Tibial nerve (tissue), 4 donors: ENCODE data around the gene AP2B1. TPM values are rescaled to one million over a fixed set of nuclear protein-coding genes. Genes with fewer than 3 reads are reported as not detected.
"Not testable (repeated sequence)": the region's sequence is repeated elsewhere in the genome, so short reads cannot be mapped to it uniquely, and the experiment has no call there.

Experiments
- DNase-seq, 2 donors: peaks; one replicate each; pipeline ENCODE4 v3.0.0-alpha.2; 2019; ENCODE audit warnings: low spot score in 2 of 2
- H3K27ac ChIP-seq, 4 donors: fragments of 200-600 bp; sonication (generic) in 3 of 4; one replicate each; pipeline ENCODE4 v1.5.1; 2017 to 2019; ENCODE audit warnings: mild to moderate bottlenecking in 1 of 4
- H3K27me3 ChIP-seq, 2 donors: fragments of 200-600 bp; sonication (generic) in 1 of 2; one replicate each; pipeline versions ENCODE4 v1.5.1 to v1.6.0; 2017 to 2019
- H3K36me3 ChIP-seq, 3 donors: fragments of 200-600 bp; sonication (generic); one replicate each; pipeline ENCODE4 v1.5.1; 2018 to 2019
- H3K4me1 ChIP-seq, 4 donors: fragments of 200-600 bp; sonication (generic) in 3 of 4; one replicate each; pipeline ENCODE4 v1.5.1; 2017 to 2019
- H3K4me3 ChIP-seq, 4 donors: fragments of 200-600 bp; sonication (generic) in 3 of 4; one replicate each; pipeline ENCODE4 v1.5.1; 2017 to 2019; ENCODE audit warnings: mild to moderate bottlenecking in 1 of 4, moderate library complexity in 1 of 4
- H3K9me3 ChIP-seq, 4 donors: fragments of 200-600 bp; sonication (generic) in 3 of 4; one replicate each; pipeline ENCODE4 v1.5.1; 2017 to 2019
- CTCF ChIP-seq, 5 experiments: fragments of 200-600 bp in 3 of 5; fragments of 450-650 bp in 2 of 5; sonication (generic) in 3 of 5; IDR thresholded peaks; one replicate each; pipeline ENCODE4 v1.5.1; 2016 to 2019; ENCODE audit warnings: antibody characterized with exemption in 5 of 5, mild to moderate bottlenecking in 3 of 5, moderate library complexity in 2 of 5
- EP300 ChIP-seq, 2 donors: sonication (generic); formaldehyde crosslinking; IDR thresholded peaks; one replicate each; pipeline ENCODE4 v1.6.1; 2017; ENCODE audit warnings: antibody characterized with exemption in 2 of 2, mild to moderate bottlenecking in 1 of 2
- POLR2A ChIP-seq, 2 donors: fragments of 450-650 bp; IDR thresholded peaks; one replicate each; pipeline ENCODE4 v1.6.1; 2017; ENCODE audit warnings: antibody characterized with exemption in 2 of 2, mild to moderate bottlenecking in 2 of 2, moderate library complexity in 2 of 2
- WGBS, 2 donors: methylation state at CpG; one replicate each; pipeline ENCODE4 v1.1.5; 2018; 5-methylcytosine and 5-hydroxymethylcytosine counted together
- total RNA-seq, 4 donors: library from RNA; depleted of rRNA; stranded (reverse); fragments of >200 nt; gene quantifications; one replicate each; pipeline ENCODE4 v1.1.0, GENCODE V29; 2016

Gene AP2B1
- total RNA-seq, 4 donors from 2014 or later: 59.9 to 77.7 (median 62.0) TPM

DNA sequence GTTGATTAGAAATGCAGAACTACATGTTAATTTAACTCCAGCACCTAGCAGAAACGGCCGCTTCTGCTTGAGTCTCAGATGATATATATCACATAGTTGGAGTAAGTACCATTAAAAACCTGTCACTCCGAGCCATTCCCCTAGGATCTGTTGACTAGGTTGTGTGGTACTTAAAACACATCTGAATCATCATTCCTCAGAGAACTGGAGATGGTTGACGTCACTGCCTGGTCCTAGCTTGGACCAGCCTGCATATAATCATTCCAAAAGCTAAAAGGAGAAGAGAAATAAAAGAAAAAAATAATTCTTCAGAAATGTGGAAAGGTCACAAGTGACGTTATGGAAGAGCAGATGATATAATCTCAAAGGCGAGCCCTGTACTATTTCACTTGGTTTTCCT, 113.0 kb downstream of the AP2B1 start:
- Histone ChIP-seq H3K4me1 (no peaks in the 10 kb centered on the region), H3K36me3 (peaks cover 0 to 33% (median 0%) of the 10 kb centered on the region in 3 donors), H3K4me3 (no peak overlapping the region), H3K27me3 (no peaks in the 10 kb centered on the region), H3K9me3 (no peaks in the 10 kb centered on the region), H3K27ac (no peak overlapping the region)
- DNase-seq: no peak
- no peak for TF ChIP-seq POLR2A (IDR thresholded peaks at IDR 0.05)
- TF ChIP-seq CTCF (IDR thresholded peaks at IDR 0.05): no peak
- no peak for TF ChIP-seq EP300 (IDR thresholded peaks at IDR 0.05)
- WGBS, 2 donors: 79 to 90% methylated on average over 6 of the region's 6 CpGs

DNA sequence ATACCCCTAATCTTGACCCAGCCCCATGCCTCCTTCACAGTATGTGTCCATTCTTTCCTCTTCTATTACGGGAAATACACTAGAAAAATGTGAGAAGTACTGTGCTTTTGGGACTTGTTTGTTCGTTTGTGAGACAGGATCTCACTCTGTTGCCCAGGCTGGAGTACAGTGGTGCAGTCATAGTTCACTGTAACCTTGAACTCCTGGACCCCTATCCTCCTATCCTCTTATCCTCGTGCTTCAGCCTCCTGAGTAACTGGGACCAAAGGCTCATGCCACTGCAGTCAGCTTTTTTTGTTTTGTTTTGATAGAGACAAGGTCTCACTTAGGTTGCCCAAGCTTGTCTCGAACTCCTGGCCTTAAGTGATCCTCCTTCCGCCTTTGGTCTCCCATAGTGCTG, 114.4 kb downstream of the AP2B1 start:
- WGBS, 2 donors: 85 to 86% methylated on average over 5 of the region's 5 CpGs
- Histone ChIP-seq H3K9me3 (no peaks in the 10 kb centered on the region), H3K27ac (no peak overlapping the region), H3K36me3 (peaks cover 0 to 20% (median 0%) of the 10 kb centered on the region in 3 donors), H3K4me3 (no peak overlapping the region), H3K4me1 (no peaks in the 10 kb centered on the region), H3K27me3 (no peaks in the 10 kb centered on the region)
- no peak for DNase-seq
- TF ChIP-seq POLR2A (IDR thresholded peaks at IDR 0.05) (no peak), EP300 (IDR thresholded peaks at IDR 0.05) (no peak), CTCF (IDR thresholded peaks at IDR 0.05) (no peak)

- 96 to 98% methylated on average over 2 of the region's 2 CpGs for WGBS, 2 donors
- H3K27me3 ChIP-seq, H3K27ac ChIP-seq, H3K4me1 ChIP-seq, H3K9me3 ChIP-seq, DNase-seq, H3K4me3 ChIP-seq: not testable (repeated sequence)
- peaks cover 0 to 16% (median 0%) of the 10 kb centered on the region in 3 donors for H3K36me3 ChIP-seq
Observed at GRCh38 chr17:35703308-35703707, 116.2 kb downstream of the AP2B1 start.

GRCh38 chr17:35705230-35705629, 118.1 kb downstream of the AP2B1 start:
- TF ChIP-seq POLR2A (IDR thresholded peaks at IDR 0.05) (no peak), CTCF (IDR thresholded peaks at IDR 0.05) (no peak), EP300 (IDR thresholded peaks at IDR 0.05) (no peak)
- DNase-seq: no peak
- no peak overlapping the region for H3K27ac ChIP-seq
- no peaks in the 10 kb centered on the region for H3K9me3 ChIP-seq
- H3K4me3 ChIP-seq: no peak overlapping the region
- H3K27me3 ChIP-seq: no peaks in the 10 kb centered on the region
- 88 to 95% methylated on average over 1 of the region's 1 CpG for WGBS, 2 donors
- H3K36me3 ChIP-seq: peaks cover 0 to 25% (median 0%) of the 10 kb centered on the region in 3 donors
- H3K4me1 ChIP-seq: no peaks in the 10 kb centered on the region

DNA sequence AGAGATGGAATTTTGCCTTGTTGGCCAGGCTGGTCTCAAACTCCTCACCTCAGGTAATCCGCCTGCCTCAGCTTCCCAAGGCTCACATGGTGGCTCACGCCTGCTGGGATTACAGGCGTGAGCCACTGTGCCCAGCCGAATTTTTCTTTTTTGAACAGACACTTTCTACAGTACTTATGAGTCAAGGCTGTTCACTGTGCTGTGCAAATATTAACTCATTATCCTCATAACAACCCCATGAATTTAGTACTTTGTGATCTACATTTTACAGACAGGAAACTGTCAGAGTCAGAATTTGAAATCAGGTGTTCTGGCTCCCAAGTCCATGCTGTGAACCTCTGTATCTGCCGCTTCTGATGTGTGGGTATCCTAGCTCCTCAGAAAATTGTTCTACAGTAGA, 118.6 kb downstream of the AP2B1 start:
- TF ChIP-seq EP300 (IDR thresholded peaks at IDR 0.05): no peak
- TF ChIP-seq CTCF (IDR thresholded peaks at IDR 0.05): no peak
- TF ChIP-seq POLR2A (IDR thresholded peaks at IDR 0.05): no peak
- Histone ChIP-seq H3K9me3 (no peaks in the 10 kb centered on the region), H3K36me3 (peaks cover 0 to 29% (median under 1%) of the 10 kb centered on the region in 3 donors), H3K27me3 (no peaks in the 10 kb centered on the region), H3K4me1 (no peaks in the 10 kb centered on the region), H3K27ac (no peak overlapping the region), H3K4me3 (no peak overlapping the region)
- 71 to 83% methylated on average over 5 of the region's 5 CpGs for WGBS, 2 donors
- no peak for DNase-seq

- Histone ChIP-seq H3K9me3 (no peaks in the 10 kb centered on the region), H3K27ac (no peak overlapping the region), H3K36me3 (peaks cover 0 to 43% (median 5%) of the 10 kb centered on the region in 3 donors), H3K4me1 (peaks cover 0 to 17% (median 0%) of the 10 kb centered on the region in 4 donors), H3K4me3 (no peak overlapping the region), H3K27me3 (no peaks in the 10 kb centered on the region)
- 71 to 77% methylated on average over 3 of the region's 3 CpGs for WGBS, 2 donors
- no peak for DNase-seq
- TF ChIP-seq POLR2A (IDR thresholded peaks at IDR 0.05) (no peak), CTCF (IDR thresholded peaks at IDR 0.05) (no peak), EP300 (IDR thresholded peaks at IDR 0.05) (no peak)
Observed at GRCh38 chr17:35708149-35708548, 121.0 kb downstream of the AP2B1 start.
